IMR-90 (cell line): ENCODE data around the gene TTC28. TPM values are rescaled to one million over a fixed set of nuclear protein-coding genes. Genes with fewer than 3 reads are reported as not detected.

Experiments
- ATAC-seq: fragments of 200-7000 bp; cut with Tn5 transposase; 2 replicates; pipeline ENCODE4 v1.9.1; 2020; ENCODE audit warnings: low read depth, mild to moderate bottlenecking, moderate library complexity
- BruUV-seq: library from RNA; stranded (reverse); fragments of 400-500 nt; replicated peaks from 2 replicates; lab custom pipeline; 2021; lab: Mats Ljungman, UMichigan
- CTCF ChIA-PET: fragments of 300-600 bp; formaldehyde crosslinking; extraction: SDS; loops from one replicate; lab custom pipeline; 2021; ENCODE audit warnings: antibody characterized with exemption; lab: Yijun Ruan, JAX
- POLR2A ChIA-PET: fragments of 300-600 bp; sonication (Branson Sonifier 250); formaldehyde crosslinking; loops from one replicate; lab custom pipeline; 2022; ENCODE audit warnings: antibody characterized with exemption; ENCODE audit not compliant: unreplicated experiment; lab: Charles Lee
- DNase-seq: peaks from one replicate; pipeline ENCODE4 v3.0.0; 2013
- H2AFZ ChIP-seq: replicated peaks from 2 replicates; pipeline ENCODE3; 2013; ENCODE audit warnings: low read length, mild to moderate bottlenecking; ENCODE audit not compliant: poor library complexity
- H2AK5ac ChIP-seq: 2 replicates; pipeline ENCODE4 v1.6.1; 2013; ENCODE audit warnings: low read depth, low read length, inconsistent platforms
- H2AK9ac ChIP-seq: replicated peaks from 2 replicates; pipeline ENCODE3; 2013; ENCODE audit warnings: mild to moderate bottlenecking, low read depth, low read length, moderate library complexity; ENCODE audit not compliant: poor library complexity
- H2BK120ac ChIP-seq: 2 replicates; pipeline ENCODE4 v1.6.1; 2013; ENCODE audit warnings: low read depth, low read length, inconsistent platforms
- H2BK15ac ChIP-seq: 3 replicates; pipeline ENCODE4 v1.6.1; 2013; ENCODE audit warnings: low read depth, low read length, inconsistent platforms
- H2BK20ac ChIP-seq: 2 replicates; pipeline ENCODE4 v1.6.1; 2013; ENCODE audit warnings: low read depth, mild to moderate bottlenecking, inconsistent platforms, low read length, moderate library complexity
- H2BK5ac ChIP-seq: 2 replicates; pipeline ENCODE4 v1.6.1; 2013; ENCODE audit warnings: mild to moderate bottlenecking, low read depth, low read length, inconsistent platforms; ENCODE audit not compliant: poor library complexity, severe bottlenecking
- H3K14ac ChIP-seq: replicated peaks from 2 replicates; pipeline ENCODE4 v1.6.1; 2013; ENCODE audit warnings: low read depth, low read length, inconsistent platforms
- H3K18ac ChIP-seq: 2 replicates; pipeline ENCODE4 v1.6.1; 2013; ENCODE audit warnings: low read depth, low read length, control low read depth
- H3K23ac ChIP-seq: 2 replicates; pipeline ENCODE4 v1.6.1; 2013; ENCODE audit warnings: low read depth, low read length, inconsistent platforms
- H3K27ac ChIP-seq: 2 replicates; pipeline ENCODE4 v1.5.1; 2013; ENCODE audit warnings: mild to moderate bottlenecking, control low read depth, low read length; ENCODE audit not compliant: insufficient read depth
- H3K27me3 ChIP-seq: 2 replicates; pipeline ENCODE4 v1.6.1; 2013; ENCODE audit warnings: low read length; ENCODE audit not compliant: control insufficient read depth, insufficient read depth
- H3K36me3 ChIP-seq: 2 replicates; pipeline ENCODE4 v1.6.1; 2013; ENCODE audit warnings: low read length, mixed read lengths; ENCODE audit not compliant: control insufficient read depth, insufficient read depth
- H3K4ac ChIP-seq: 2 replicates; pipeline ENCODE4 v1.6.1; 2013; ENCODE audit warnings: low read depth, low read length, inconsistent platforms
- H3K4me1 ChIP-seq: 2 replicates; pipeline ENCODE4 v1.6.1; 2013; ENCODE audit warnings: low read length, mixed read lengths; ENCODE audit not compliant: control insufficient read depth, insufficient read depth
- H3K4me2 ChIP-seq: 2 replicates; pipeline ENCODE4 v1.6.1; 2013; ENCODE audit warnings: low read depth, mild to moderate bottlenecking, control low read depth, low read length, moderate library complexity
- H3K4me3 ChIP-seq: 2 replicates; pipeline ENCODE4 v1.5.1; 2013; ENCODE audit warnings: low read depth, mild to moderate bottlenecking, control low read depth, low read length, moderate library complexity; ENCODE audit not compliant: insufficient read depth
- H3K56ac ChIP-seq: 2 replicates; pipeline ENCODE4 v1.6.1; 2013; ENCODE audit warnings: low read length, inconsistent platforms; ENCODE audit not compliant: insufficient read depth; ENCODE audit errors: extremely low read depth
- H3K79me1 ChIP-seq, 2 experiments: 2 replicates each; pipeline ENCODE4 v1.6.1; 2013; ENCODE audit warnings: low read length in 2 of 2, inconsistent platforms in 1 of 2, low read depth in 1 of 2
- H3K9ac ChIP-seq: 2 replicates; pipeline ENCODE4 v1.6.1; 2013; ENCODE audit warnings: low read depth, low read length, control low read depth
- H3K9me1 ChIP-seq: 2 replicates; pipeline ENCODE4 v1.6.1; 2013; ENCODE audit warnings: low read length, inconsistent platforms; ENCODE audit not compliant: insufficient read depth
- H3K9me3 ChIP-seq: 2 replicates; pipeline ENCODE4 v1.6.1; 2013; ENCODE audit warnings: low read length; ENCODE audit not compliant: control insufficient read depth, insufficient read depth
- H4K20me1 ChIP-seq: 2 replicates; pipeline ENCODE4 v1.6.1; 2013; ENCODE audit warnings: low read length, inconsistent platforms; ENCODE audit not compliant: insufficient read depth
- H4K5ac ChIP-seq: 2 replicates; pipeline ENCODE4 v1.6.1; 2013; ENCODE audit warnings: mild to moderate bottlenecking, low read depth, low read length, control low read depth
- H4K8ac ChIP-seq, 2 experiments: 2 replicates each; pipeline ENCODE4 v1.6.1; 2013; ENCODE audit warnings: low read depth in 2 of 2, low read length in 2 of 2, control low read depth in 1 of 2, inconsistent platforms in 1 of 2
- H4K91ac ChIP-seq: 2 replicates; pipeline ENCODE4 v1.6.1; 2013; ENCODE audit warnings: low read depth, low read length, inconsistent platforms; ENCODE audit not compliant: insufficient read depth
- BHLHE40 ChIP-seq: fragments of 150-350 bp; IDR thresholded peaks from 2 replicates; pipeline ENCODE4 v1.6.1; 2016; ENCODE audit warnings: mild to moderate bottlenecking, low read depth, low read length
- CEBPB ChIP-seq: IDR thresholded peaks from 2 replicates; pipeline ENCODE4 v1.6.1; 2012; ENCODE audit warnings: low read depth, low read length, improper control_type of control experiment
- CHD1 ChIP-seq: IDR thresholded peaks from 2 replicates; pipeline ENCODE4 v1.6.1; 2012; ENCODE audit warnings: low read depth, low read length, improper control_type of control experiment
- CTCF ChIP-seq: conservative IDR thresholded peaks from 2 replicates; pipeline ENCODE4 v1.5.1; 2012; ENCODE audit warnings: mild to moderate bottlenecking, low read depth, low read length, improper control_type of control experiment
- FOS ChIP-seq: fragments of 150-350 bp; IDR thresholded peaks from 2 replicates; pipeline ENCODE4 v1.6.1; 2016; ENCODE audit warnings: low read depth, low read length
- MAFK ChIP-seq: IDR thresholded peaks from 2 replicates; pipeline ENCODE4 v1.6.1; 2012; ENCODE audit warnings: low read depth, low read length, improper control_type of control experiment
- MAZ ChIP-seq: IDR thresholded peaks from 2 replicates; pipeline ENCODE4 v1.6.1; 2012; ENCODE audit warnings: low read depth, mild to moderate bottlenecking, low read length, improper control_type of control experiment, moderate library complexity, borderline replicate concordance
- MXI1 ChIP-seq: IDR thresholded peaks from 2 replicates; pipeline ENCODE4 v1.6.1; 2012; ENCODE audit warnings: low read depth, mild to moderate bottlenecking, low read length, moderate library complexity, borderline replicate concordance
- NFE2L2 ChIP-seq: fragments of 150-350 bp; IDR thresholded peaks from 2 replicates; pipeline ENCODE4 v1.6.1; 2016; ENCODE audit warnings: low read depth, mild to moderate bottlenecking, low read length
- POLR2A ChIP-seq: IDR thresholded peaks from 2 replicates; pipeline ENCODE4 v1.6.1; 2012; ENCODE audit warnings: mild to moderate bottlenecking, low read depth, low read length
- RAD21 ChIP-seq: IDR thresholded peaks from 2 replicates; pipeline ENCODE4 v1.6.1; 2012; ENCODE audit warnings: low read length, improper control_type of control experiment
- RCOR1 ChIP-seq: IDR thresholded peaks from 2 replicates; pipeline ENCODE4 v1.6.1; 2012; ENCODE audit warnings: mild to moderate bottlenecking, low read length, improper control_type of control experiment; ENCODE audit not compliant: insufficient replicate concordance
- RFX5 ChIP-seq: IDR thresholded peaks from 2 replicates; pipeline ENCODE4 v1.8.0; 2012; ENCODE audit warnings: low read depth, mild to moderate bottlenecking, low read length, moderate library complexity
- SMC3 ChIP-seq: fragments of 150-350 bp; IDR thresholded peaks from 2 replicates; pipeline ENCODE4 v1.6.1; 2016; ENCODE audit warnings: low read depth, mild to moderate bottlenecking, antibody characterized with exemption, low read length, moderate library complexity
- USF2 ChIP-seq: fragments of 150-350 bp; IDR thresholded peaks from 2 replicates; pipeline ENCODE4 v1.6.1; 2017; ENCODE audit warnings: mild to moderate bottlenecking, antibody characterized with exemption, low read length, low read depth
- WGBS, 2 experiments: methylation state at CpG; one replicate each; pipeline versions ENCODE4 v1.1.5 to v1.1.7; 2013; ENCODE audit warnings: missing lambda C conversion rate in 2 of 2; ENCODE audit not compliant: insufficient read length in 1 of 2; ENCODE audit errors: extremely low coverage in 2 of 2; 5-methylcytosine and 5-hydroxymethylcytosine counted together
- dilution Hi-C: fragments of 300-500 bp; cut with HindIII; formaldehyde crosslinking; loops from one replicate; pipeline ENCODE4 v1.14.3; 2018; ENCODE audit warnings: low sequenced_read_pairs; ENCODE audit not compliant: unreplicated experiment
- in situ Hi-C: fragments of 300-500 bp; cut with MboI; formaldehyde crosslinking; loops from 3 replicates; pipeline ENCODE4 v1.14.3; 2019; ENCODE audit warnings: low sequenced_read_pairs, inconsistent platforms, mixed read lengths
- intact Hi-C: fragments of 100-400 bp; cut with micrococcal nuclease; formaldehyde crosslinking; loops from 2 replicates; pipeline ENCODE4 v1.10.0; 2022
- polyA plus RNA-seq, 3 experiments: library from polyadenylated mRNA; depleted of rRNA; stranded (reverse); fragments of >200 nt; gene quantifications; 2 replicates each; pipeline ENCODE4 v1.2.3, GENCODE V29; 2012; ENCODE audit warnings: low replicate concordance in 1 of 3
- total RNA-seq: library from RNA; depleted of rRNA; stranded (reverse); fragments of >200 nt; gene quantifications from 2 replicates; pipeline ENCODE4 v1.2.3, GENCODE V29; 2012
- TF ChIP-seq, protein P1 (sequence below): fragments of 150-350 bp; IDR thresholded peaks from 2 replicates; pipeline ENCODE4 v1.6.1; 2016; ENCODE audit warnings: low read depth, mild to moderate bottlenecking, low read length, moderate library complexity, borderline replicate concordance

The TTC28 gene
- total and polyA plus RNA-seq, 2 of the 4 experiments (the other 2 are of a cell fraction): 5.6 to 13.3 TPM

GRCh38 chr22:28630177-28630574, 49.5 kb downstream of the TTC28 start:
- no peaks in the 10 kb centered on the region for H3K9me3 ChIP-seq
- intact Hi-C loops: no loop called here
- H3K27me3 ChIP-seq: no peaks in the 10 kb centered on the region
- no peak overlapping the region for H3K4ac ChIP-seq
- H2BK120ac ChIP-seq: no peak overlapping the region
- no peak overlapping the region for H4K5ac ChIP-seq
- no peak overlapping the region for H4K91ac ChIP-seq
- ATAC-seq (no peak), DNase-seq (no peak)
- no peak overlapping the region for H2BK20ac ChIP-seq
- no peak overlapping the region for H3K23ac ChIP-seq
- no TSS peak for BruUV-seq
- no CpG with 5 or more reads among the region's 1 CpG for WGBS, 2 experiments
- no peaks in the 10 kb centered on the region for H4K20me1 ChIP-seq
- H3K4me2 ChIP-seq: no peak overlapping the region
- TF ChIP-seq RFX5 (no peak), RAD21 (no peak), NFE2L2 (no peak), BHLHE40 (no peak), MXI1 (no peak), USF2 (no peak), RCOR1 (no peak), CTCF (no peak), FOS (no peak), MAZ (no peak), CHD1 (no peak), CEBPB (no peak), MAFK (no peak), POLR2A (no peak), SMC3 (no peak)
- TF ChIP-seq, protein P1, sequence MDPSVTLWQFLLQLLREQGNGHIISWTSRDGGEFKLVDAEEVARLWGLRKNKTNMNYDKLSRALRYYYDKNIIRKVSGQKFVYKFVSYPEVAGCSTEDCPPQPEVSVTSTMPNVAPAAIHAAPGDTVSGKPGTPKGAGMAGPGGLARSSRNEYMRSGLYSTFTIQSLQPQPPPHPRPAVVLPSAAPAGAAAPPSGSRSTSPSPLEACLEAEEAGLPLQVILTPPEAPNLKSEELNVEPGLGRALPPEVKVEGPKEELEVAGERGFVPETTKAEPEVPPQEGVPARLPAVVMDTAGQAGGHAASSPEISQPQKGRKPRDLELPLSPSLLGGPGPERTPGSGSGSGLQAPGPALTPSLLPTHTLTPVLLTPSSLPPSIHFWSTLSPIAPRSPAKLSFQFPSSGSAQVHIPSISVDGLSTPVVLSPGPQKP: no peak
- H3K9ac ChIP-seq: no peak overlapping the region
- no peaks in the 10 kb centered on the region; the same call in 1 of the 2 replicates for H3K36me3 ChIP-seq
- CTCF ChIA-PET: no interaction called here
- H3K56ac ChIP-seq: no peak overlapping the region
- H3K9me1 ChIP-seq: 0 out of 2 replicates have a peak, but pooled peaks cover 3% of the 10 kb centered on the region
- H4K8ac ChIP-seq: no peak overlapping the region
- H3K27ac ChIP-seq: no peak overlapping the region
- H2AK9ac ChIP-seq: no peak overlapping the region
- H2BK5ac ChIP-seq: no peak overlapping the region
- no peak overlapping the region for H3K14ac ChIP-seq
- POLR2A ChIA-PET: no interaction called here
- dilution Hi-C loops: no loop called here
- no peak overlapping the region for H2AFZ ChIP-seq
- H3K4me3 ChIP-seq: no peak overlapping the region
- H3K4me1 ChIP-seq: 0 out of 2 replicates have a peak, but pooled peaks cover 1% of the 10 kb centered on the region
- in situ Hi-C loops: no loop called here
- peaks cover 4 to 8% of the 10 kb centered on the region in 2 experiments; a peak in 1 of 4 replicates for H3K79me1 ChIP-seq
- no peak overlapping the region for H3K18ac ChIP-seq
- H2BK15ac ChIP-seq: no peak overlapping the region
- no peak overlapping the region for H2AK5ac ChIP-seq
